GM18907 (cell line): ENCODE results near the gene RBP5.
"Not testable (repeated sequence)": the region's sequence is repeated elsewhere in the genome, so short reads cannot be mapped to it uniquely, and the experiment has no call there.

Source experiments
- ATAC-seq: cut with Tn5 transposase; IDR thresholded peaks from one replicate; pipeline ENCODE4 v1.9.1; 2021; ENCODE audit warnings: mild to moderate bottlenecking, moderate library complexity; ENCODE audit not compliant: unreplicated experiment

The RBP5 gene

GRCh38 chr12:7123806-7124522, 4.7 kb downstream of the RBP5 start:
- ATAC-seq: no peak

DNA sequence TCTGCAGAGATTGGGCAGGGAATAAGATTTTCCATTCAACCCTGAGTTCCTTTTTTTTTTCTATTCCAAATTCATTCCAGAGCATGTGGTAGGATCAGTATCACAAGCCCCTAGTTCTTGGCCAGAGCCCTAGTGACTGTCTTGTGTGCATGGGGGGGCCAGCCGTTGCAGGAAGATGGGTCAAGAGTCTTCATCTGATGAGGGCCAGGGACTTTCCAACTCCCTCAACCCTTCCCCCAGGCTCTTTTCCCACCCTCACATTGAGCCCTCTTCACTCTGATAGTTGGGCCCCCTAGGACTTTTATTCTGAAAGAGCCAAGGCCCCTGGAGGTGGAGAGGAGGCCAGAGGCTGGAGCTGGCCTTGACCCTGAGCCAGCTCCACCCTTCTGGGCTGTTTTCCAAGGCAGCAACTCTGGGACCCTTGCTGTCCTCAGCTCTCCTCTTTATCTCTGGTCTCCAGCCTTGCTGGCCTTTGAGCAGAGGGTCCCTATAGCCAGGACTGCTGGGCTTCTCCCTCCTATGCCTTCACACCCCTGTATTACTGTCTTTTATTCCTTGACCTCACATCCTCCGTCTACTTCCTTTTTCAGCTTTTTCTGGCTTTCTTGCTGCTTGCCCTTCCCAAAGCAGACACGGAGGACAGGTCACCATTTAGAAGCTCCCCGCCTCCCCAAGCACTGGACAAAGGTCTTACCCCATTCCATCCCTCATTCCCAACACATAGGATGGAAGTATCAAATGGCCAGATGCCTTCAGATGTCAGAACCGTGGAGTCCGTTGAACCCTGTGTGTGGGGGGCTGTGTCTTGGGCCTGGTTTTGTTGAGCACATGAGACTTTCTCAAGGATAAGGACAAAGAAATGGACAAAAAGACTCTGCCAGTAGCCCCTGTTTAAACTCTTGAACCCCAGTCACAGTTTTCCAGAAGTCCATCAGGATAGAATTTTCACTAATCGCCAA, 5.6 kb downstream of the RBP5 start:
- ATAC-seq: no peak

GRCh38 chr12:7121324-7121723, 7.4 kb downstream of the RBP5 start:
- no peak for ATAC-seq

- ATAC-seq: no peak
Observed at GRCh38 chr12:7120166-7120565, 8.5 kb downstream of the RBP5 start.

DNA sequence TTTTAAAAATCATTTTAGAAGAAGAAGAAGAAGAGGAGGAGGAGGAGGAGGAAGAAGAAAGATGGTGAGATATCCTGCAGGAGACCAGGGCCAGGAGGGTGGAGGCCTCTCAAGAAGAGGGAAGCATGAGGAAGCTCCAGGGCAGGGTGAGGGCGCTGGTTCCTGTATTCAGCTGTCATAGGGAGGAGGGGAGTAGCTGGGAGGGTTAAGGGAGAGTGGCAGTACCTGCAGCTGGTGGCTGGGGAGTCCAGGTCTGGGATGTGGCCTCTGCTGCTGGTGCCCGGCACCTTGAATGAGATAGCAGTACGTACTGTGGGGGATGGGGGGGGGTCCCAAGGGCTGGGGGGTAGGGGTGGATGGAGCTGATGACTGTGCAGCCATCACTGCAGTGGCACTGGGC, 9.8 kb downstream of the RBP5 start:
- ATAC-seq: no peak

- ATAC-seq: no peak
Observed at GRCh38 chr12:7117670-7118069, 11.0 kb downstream of the RBP5 start.

GRCh38 chr12:7116916-7117315, 11.8 kb downstream of the RBP5 start:
- no peak for ATAC-seq

DNA sequence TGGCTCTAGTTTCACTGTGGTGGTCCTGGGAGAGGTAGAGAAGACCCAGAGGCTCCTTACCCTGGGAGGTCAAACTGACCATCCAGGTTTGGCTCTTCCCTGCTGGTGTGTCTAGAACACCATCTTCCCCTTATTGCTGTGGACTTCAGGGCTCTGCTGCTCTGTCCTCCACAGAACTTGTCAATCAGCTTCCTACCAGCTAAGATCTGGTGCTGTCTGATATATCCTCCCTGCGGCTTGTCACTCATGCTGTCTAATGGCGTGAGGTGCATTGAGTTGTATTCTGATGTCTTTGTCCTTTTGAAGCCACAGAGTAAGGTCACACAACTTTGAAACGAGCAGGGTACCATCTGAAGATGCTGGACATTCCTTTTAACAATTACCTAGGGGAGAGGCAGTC, 12.5 kb downstream of the RBP5 start:
- no peak for ATAC-seq

GRCh38 chr12:7114851-7115250, 13.8 kb downstream of the RBP5 start:
- ATAC-seq: no peak

DNA sequence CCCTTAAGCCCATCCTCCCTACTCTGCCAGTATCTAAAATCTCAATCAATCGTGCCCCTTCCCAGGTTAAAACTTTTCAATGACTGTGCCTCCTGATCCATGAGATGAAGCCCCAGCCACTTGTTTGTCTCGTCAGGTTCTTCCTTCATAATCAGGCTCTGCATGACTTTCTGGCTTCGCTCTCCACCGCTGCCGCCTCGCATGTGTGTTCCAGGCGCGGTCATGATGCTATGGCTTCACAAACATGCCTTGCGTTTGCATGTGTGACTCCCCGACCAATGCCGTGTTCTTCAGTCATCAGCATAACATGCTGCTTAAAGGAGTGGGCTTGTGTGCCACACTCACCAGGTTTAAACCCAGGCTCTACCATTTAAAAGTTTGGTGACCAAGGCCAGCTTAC, 14.7 kb downstream of the RBP5 start:
- no peak for ATAC-seq

- ATAC-seq: no peak
Observed at GRCh38 chr12:7113389-7113871, 15.3 kb downstream of the RBP5 start.

DNA sequence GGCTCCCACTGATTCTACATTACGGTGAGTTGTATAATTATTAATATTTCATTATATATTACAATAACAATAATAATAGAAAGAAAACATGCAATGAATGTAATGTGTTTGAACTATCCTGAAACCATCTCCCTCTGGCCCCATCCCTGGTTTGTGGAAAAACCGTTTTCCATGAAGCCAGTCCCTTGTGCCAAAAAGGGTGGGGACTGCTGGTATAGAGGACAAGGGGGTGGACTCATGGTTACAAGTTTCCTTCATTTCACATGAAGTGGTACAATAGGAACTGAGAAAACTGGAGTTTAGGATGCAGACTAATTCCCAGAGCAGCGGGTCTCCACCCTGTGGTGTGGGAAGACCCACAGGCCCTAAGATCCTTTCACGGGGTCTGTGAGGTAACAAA, 16.6 kb downstream of the RBP5 start:
- no peak for ATAC-seq

DNA sequence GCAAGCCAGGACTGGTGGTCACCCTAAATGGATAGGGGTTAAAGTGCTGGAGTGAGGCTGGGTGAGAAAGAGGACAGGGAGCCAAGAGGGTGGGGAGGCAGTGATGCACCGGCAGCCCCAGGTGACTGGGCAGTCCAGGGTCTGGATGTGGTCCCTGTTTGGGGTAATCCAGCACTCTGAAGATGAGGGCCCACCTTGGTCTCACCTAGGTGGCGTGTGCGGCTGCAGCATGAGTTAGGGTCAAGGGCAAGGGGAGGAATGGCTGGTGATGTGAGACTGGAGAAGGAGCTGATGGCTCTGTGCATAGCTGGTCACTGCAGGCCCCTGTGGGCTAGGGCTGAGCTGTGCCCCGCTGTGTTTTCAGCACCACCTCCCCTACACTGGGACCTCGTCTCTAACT, 18.0 kb downstream of the RBP5 start:
- ATAC-seq: no peak

DNA sequence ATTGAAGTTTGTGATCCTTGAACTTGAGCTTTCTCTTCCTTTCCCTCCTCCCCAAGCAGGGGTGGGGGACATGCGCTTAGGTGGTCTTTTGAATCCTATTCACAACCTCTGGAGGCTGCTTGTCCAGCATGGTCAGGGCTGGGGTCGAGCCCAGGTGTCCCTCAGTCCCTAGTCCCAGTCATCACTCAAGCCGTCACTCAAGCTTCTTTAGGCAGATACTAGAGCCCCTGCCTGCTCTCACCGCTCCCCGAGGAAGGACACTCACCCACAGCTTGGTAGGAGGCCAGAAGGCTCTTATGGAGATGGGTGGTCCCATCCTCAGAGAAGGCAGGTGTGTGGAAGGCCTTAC, 19.1 kb downstream of the RBP5 start:
- no peak for ATAC-seq

DNA sequence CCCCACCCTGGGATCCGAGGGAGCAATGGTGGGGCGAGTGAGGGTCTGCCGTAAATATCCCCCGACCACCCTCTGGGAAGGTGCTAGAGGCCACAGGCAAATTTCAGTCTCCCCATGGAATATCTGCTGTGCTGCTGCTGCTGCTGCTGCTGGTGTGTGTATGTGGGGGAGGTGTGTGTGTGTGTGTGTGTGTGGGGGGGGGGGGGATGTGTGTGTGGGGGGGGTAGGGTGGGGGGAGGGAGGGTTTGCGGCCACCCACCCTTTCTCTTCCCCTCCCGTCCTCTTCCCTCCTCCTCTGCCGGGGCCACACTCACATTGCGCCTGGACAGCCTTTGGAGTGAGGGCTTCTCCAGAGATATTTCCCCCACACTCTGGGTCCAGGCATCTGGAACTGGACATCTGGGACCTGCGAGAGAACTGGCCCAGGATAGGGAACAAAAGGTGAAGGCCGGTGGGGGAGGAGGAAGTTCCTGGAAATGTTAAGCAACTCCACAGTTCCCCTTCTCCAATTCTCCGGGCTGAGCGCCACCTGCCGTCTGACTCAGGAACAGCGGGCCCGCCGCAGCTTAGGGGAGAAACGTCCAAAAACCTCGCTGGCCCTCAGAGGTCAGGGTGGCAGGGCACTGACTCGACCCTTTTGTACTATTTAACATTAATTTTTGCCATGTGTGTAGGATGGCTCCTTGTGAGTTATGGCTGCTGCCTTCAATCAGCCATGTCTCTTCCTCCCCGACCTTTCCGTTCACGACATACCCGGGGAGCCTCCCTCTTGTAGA, 19.7 kb downstream of the RBP5 start, which contains the start of gene C1RL:
Gene C1RL (minus strand): TSS at position 419 of the 776 bp plus-strand sequence. CDS start 34 bp downstream, at position 385.
- peak; percentile 36 for ATAC-seq

GRCh38 chr12:7108003-7108795, 20.5 kb downstream of the RBP5 start:
- ATAC-seq: peak; percentile 89

DNA sequence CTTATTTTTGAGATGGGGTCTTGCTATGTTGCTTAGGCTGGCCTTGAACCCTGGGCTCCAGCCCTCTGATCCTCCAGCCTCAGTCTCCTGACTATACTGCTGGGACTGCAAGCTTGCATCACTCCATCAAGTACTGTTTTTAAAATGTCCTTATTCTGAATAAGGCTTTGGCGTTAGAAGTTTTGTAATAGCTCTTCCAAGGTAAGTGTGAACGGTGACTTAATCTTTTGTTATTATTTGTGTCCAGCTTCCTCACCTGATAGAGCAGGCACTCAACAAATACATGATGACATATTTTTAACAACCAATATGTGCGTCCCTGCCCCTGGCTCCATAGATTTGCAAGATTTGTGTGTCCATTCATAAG, 21.1 kb downstream of the RBP5 start:
- ATAC-seq: no peak

DNA sequence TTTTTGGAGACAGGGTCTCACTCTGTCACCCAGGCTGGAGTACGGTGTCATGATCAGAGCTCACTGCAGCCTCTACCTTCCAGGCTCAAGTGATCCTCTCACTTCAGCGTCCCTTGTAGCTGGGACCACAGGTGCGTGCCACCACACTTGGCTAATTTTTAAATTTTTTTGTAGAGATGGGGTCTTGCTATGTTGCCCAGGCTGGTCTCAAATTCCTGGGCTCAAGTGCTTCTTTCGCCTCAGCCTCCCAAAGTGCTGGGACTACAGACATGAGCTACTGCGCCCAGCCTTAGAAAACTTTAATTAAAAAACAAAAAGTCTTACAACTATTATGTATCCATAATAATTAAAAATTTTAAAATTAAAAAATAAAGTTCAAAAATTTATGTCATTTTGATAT, 21.5 kb downstream of the RBP5 start:
- ATAC-seq: not testable (repeated sequence)

GRCh38 chr12:7106082-7106481, 22.6 kb downstream of the RBP5 start:
- ATAC-seq: no peak

GRCh38 chr12:7103837-7104584, 24.7 kb downstream of the RBP5 start:
- no peak for ATAC-seq
